ENCODE data around the gene E2F2. TPM values are rescaled to one million over a fixed set of nuclear protein-coding genes. Genes with fewer than 3 reads are reported as not detected.

Gene E2F2
- total and polyA plus RNA-seq, 9 donors = 3.5 to 6.2 (median 5.0) TPM

DNA sequence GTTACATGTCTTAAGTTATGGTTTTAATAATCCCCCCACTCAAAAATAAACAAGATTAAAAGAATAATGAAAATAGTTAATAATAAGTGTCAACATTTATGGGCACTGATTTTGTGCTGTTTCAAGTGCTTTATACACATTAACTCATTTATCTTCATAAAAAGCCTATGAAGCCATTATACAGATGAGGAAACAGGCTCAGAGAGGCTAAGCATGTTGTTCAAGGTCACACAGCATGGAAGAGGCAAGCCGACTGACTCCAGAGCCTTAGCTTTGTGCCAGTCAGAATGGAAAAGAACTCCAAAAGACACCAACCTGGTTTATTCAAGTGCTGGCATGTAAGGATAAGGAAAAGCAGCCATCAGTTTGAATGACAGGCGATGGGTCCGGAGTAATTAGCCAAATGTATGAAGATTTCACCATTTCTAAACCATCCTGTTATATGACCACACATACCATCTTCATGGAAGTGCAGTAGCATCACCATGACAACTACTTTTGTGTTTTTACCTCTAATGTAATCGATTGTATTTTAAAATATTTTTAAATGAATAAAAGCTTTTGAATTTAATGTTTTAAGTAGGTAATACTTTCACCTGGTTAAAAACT lies 42.6 kb upstream of the E2F2 start:
- 100% methylated on average over 1 of the region's 4 CpGs for WGBS (ENCODE audit: insufficient coverage)
- H3K36me3 ChIP-seq (ENCODE audit: control insufficient read depth, insufficient read depth, low read length) = no peaks in the 10 kb centered on the region
- no peak overlapping the region for H3K27ac ChIP-seq (ENCODE audit: low read length)

DNA sequence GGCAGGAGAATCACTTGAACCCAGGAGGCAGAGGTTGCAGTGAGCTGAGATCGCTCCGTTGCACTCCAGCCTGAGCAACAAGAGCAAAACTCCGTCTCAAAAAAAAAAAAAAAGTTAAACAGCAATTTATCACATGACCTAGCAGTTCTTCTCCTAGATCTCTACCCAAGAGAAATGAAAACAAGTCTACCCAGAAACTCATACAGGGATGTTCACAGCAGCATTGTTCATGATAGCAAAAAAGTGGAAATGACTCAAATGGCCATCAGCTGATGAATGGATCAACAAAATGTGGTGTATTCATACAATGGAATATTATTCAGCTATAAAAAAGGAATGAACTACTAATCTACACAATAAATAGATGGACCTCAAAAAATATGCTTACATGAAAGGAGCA lies 40.4 kb upstream of the E2F2 start:
- no CpG with 5 or more reads among the region's 3 CpGs for WGBS (ENCODE audit: insufficient coverage)
- no peak overlapping the region for H3K27ac ChIP-seq (ENCODE audit: low read length)
- DNase-seq = no peak

More for the DNA sequence above, 42.6 kb upstream of the E2F2 start:
- peaks cover 3% of the 10 kb centered on the region for H3K9me3 ChIP-seq (replicated peaks; ENCODE audit: control insufficient read depth, low read depth, low read length)
- H3K4me3 ChIP-seq (ENCODE audit: low read length) = no peak overlapping the region
- peaks cover 52% of the 10 kb centered on the region for H3K4me1 ChIP-seq (ENCODE audit: control insufficient read depth, insufficient read depth, low read length)
- H3K27me3 ChIP-seq (ENCODE audit: control insufficient read depth, insufficient read depth, low read length) = no peaks in the 10 kb centered on the region
- DNase-seq = no peak

DNA sequence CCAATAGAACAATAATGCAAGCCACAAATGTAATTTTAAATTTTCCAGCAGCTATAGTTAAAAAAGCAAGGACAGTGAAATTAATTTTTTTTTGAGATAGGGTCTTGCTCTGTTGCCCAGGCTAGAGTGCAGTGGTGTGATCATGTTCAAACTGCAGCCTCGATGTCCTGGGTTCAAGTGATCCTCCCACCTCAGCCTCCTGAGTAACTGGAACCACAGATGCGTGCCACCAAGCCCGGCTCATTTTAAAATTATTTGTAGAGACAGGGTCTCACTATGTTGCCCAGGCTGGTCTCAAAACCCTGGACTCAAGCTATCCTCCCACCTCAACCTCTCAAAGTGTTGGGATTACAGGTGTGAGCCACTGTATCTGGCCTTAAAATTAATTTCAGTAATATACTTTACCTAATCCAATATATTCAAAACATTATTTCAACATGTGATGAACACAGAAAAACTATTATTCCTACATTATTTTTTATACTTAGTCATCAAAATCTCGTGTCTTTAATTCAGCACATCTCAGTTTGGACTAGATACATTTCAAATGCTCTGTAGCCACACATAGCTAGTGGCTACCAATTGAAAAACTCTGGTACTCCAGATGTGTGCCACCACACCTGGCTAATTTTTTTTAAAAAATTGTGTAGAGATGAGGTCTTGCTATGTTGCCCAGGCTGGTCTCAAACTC lies 39.1 kb upstream of the E2F2 start:
- peaks cover 30% of the 10 kb centered on the region for H3K4me1 ChIP-seq (ENCODE audit: control insufficient read depth, insufficient read depth, low read length)
- no peak for DNase-seq
- no peak overlapping the region for H3K4me3 ChIP-seq (ENCODE audit: low read length)
- no peak overlapping the region for H3K27ac ChIP-seq (ENCODE audit: low read length)
- peaks cover 3% of the 10 kb centered on the region for H3K9me3 ChIP-seq (replicated peaks; ENCODE audit: control insufficient read depth, low read depth, low read length)
- no peaks in the 10 kb centered on the region for H3K27me3 ChIP-seq (ENCODE audit: control insufficient read depth, insufficient read depth, low read length)
- H3K36me3 ChIP-seq (ENCODE audit: control insufficient read depth, insufficient read depth, low read length) = no peaks in the 10 kb centered on the region
- 100% methylated on average over 1 of the region's 4 CpGs for WGBS (ENCODE audit: insufficient coverage)

More for the DNA sequence above, 40.4 kb upstream of the E2F2 start:
- Histone ChIP-seq H3K4me3 (ENCODE audit: low read length) (no peak overlapping the region), H3K36me3 (ENCODE audit: control insufficient read depth, insufficient read depth, low read length) (no peaks in the 10 kb centered on the region), H3K9me3 (replicated peaks; ENCODE audit: control insufficient read depth, low read depth, low read length) (peaks cover 3% of the 10 kb centered on the region), H3K4me1 (ENCODE audit: control insufficient read depth, insufficient read depth, low read length) (peaks cover 42% of the 10 kb centered on the region), H3K27me3 (ENCODE audit: control insufficient read depth, insufficient read depth, low read length) (no peaks in the 10 kb centered on the region)

GRCh38 chr1:23568608-23569383 lies 37.8 kb upstream of the E2F2 start:
- DNase-seq = no peak
- Histone ChIP-seq H3K36me3 (ENCODE audit: control insufficient read depth, insufficient read depth, low read length) (no peaks in the 10 kb centered on the region), H3K27me3 (ENCODE audit: control insufficient read depth, insufficient read depth, low read length) (no peaks in the 10 kb centered on the region), H3K9me3 (replicated peaks; ENCODE audit: control insufficient read depth, low read depth, low read length) (no peaks in the 10 kb centered on the region), H3K27ac (ENCODE audit: low read length) (peak overlapping the region; percentile 88), H3K4me1 (ENCODE audit: control insufficient read depth, insufficient read depth, low read length) (peaks cover 34% of the 10 kb centered on the region), H3K4me3 (ENCODE audit: low read length) (peak overlapping the region; percentile 65)
- WGBS (ENCODE audit: insufficient coverage) = 10% methylated on average over 7 of the region's 16 CpGs

GRCh38 chr1:23567996-23568607 lies 37.1 kb upstream of the E2F2 start:
- no peaks in the 10 kb centered on the region for H3K9me3 ChIP-seq (replicated peaks; ENCODE audit: control insufficient read depth, low read depth, low read length)
- WGBS (ENCODE audit: insufficient coverage) = under 1% methylated on average over 35 of the region's 66 CpGs
- H3K27me3 ChIP-seq (ENCODE audit: control insufficient read depth, insufficient read depth, low read length) = no peaks in the 10 kb centered on the region
- H3K27ac ChIP-seq (ENCODE audit: low read length) = peak overlapping the region; percentile 88
- no peaks in the 10 kb centered on the region for H3K36me3 ChIP-seq (ENCODE audit: control insufficient read depth, insufficient read depth, low read length)
- H3K4me3 ChIP-seq (ENCODE audit: low read length) = peak overlapping the region; percentile 65
- H3K4me1 ChIP-seq (ENCODE audit: control insufficient read depth, insufficient read depth, low read length) = peaks cover 38% of the 10 kb centered on the region
- DNase-seq = peak; percentile 57

GRCh38 chr1:23567629-23567995 lies 36.6 kb upstream of the E2F2 start:
- Histone ChIP-seq H3K27me3 (ENCODE audit: control insufficient read depth, insufficient read depth, low read length) (no peaks in the 10 kb centered on the region), H3K4me1 (ENCODE audit: control insufficient read depth, insufficient read depth, low read length) (peaks cover 37% of the 10 kb centered on the region), H3K36me3 (ENCODE audit: control insufficient read depth, insufficient read depth, low read length) (no peaks in the 10 kb centered on the region), H3K4me3 (ENCODE audit: low read length) (peak overlapping the region; percentile 29), H3K27ac (ENCODE audit: low read length) (peak overlapping the region; percentile 51), H3K9me3 (replicated peaks; ENCODE audit: control insufficient read depth, low read depth, low read length) (no peaks in the 10 kb centered on the region)
- no peak for DNase-seq
- WGBS (ENCODE audit: insufficient coverage) = 76% methylated on average over 10 of the region's 15 CpGs

DNA sequence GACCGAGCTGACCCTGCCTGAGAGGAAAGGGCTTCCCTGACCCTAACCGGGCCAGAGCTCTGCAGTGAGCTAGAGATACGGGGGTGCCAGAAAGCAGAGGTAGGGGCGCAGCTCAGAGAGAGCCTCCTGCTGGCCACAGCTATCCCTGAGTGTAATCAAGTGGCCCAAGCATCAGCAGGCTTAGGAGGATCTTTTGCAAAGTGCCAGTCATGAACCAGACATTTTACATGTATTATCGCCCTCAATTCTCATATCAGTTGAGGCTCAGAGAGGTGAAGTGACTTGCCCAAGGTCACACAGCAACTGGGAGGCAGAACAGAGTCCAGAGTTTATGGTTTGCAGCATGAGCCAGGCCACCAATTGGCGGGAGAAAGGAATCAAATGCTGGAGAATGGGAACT lies 35.3 kb upstream of the E2F2 start:
- no peak for DNase-seq
- peaks cover 44% of the 10 kb centered on the region for H3K4me1 ChIP-seq (ENCODE audit: control insufficient read depth, insufficient read depth, low read length)
- no peaks in the 10 kb centered on the region for H3K9me3 ChIP-seq (replicated peaks; ENCODE audit: control insufficient read depth, low read depth, low read length)
- 89% methylated on average over 5 of the region's 6 CpGs for WGBS (ENCODE audit: insufficient coverage)
- no peak overlapping the region for H3K4me3 ChIP-seq (ENCODE audit: low read length)
- no peaks in the 10 kb centered on the region for H3K27me3 ChIP-seq (ENCODE audit: control insufficient read depth, insufficient read depth, low read length)
- peak overlapping the region; percentile 42 for H3K27ac ChIP-seq (ENCODE audit: low read length)
- H3K36me3 ChIP-seq (ENCODE audit: control insufficient read depth, insufficient read depth, low read length) = no peaks in the 10 kb centered on the region

DNA sequence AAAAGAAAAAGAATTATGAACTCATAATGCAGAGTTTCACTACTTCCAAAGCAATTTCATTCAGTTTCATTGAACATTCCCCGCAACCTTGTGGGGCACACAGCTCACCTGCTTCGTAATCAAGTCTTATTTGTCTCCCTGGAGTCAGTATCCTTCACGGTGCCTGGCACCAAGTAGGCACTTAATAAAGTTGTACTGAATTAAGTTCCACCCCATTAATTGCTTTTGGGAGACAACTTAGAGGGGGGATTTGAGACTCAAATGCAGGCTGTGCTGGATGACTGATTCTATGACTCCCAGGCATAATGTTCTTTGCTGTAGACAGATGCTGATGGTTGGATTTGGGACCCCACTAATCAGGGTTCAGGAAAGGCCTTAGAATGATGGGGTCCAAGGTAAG lies 34.7 kb upstream of the E2F2 start:
- 100% methylated on average over 1 of the region's 3 CpGs for WGBS (ENCODE audit: insufficient coverage)
- no peak for DNase-seq
- Histone ChIP-seq H3K4me1 (ENCODE audit: control insufficient read depth, insufficient read depth, low read length) (peaks cover 49% of the 10 kb centered on the region), H3K27me3 (ENCODE audit: control insufficient read depth, insufficient read depth, low read length) (no peaks in the 10 kb centered on the region), H3K4me3 (ENCODE audit: low read length) (no peak overlapping the region), H3K27ac (ENCODE audit: low read length) (peak overlapping the region; percentile 42), H3K36me3 (ENCODE audit: control insufficient read depth, insufficient read depth, low read length) (no peaks in the 10 kb centered on the region), H3K9me3 (replicated peaks; ENCODE audit: control insufficient read depth, low read depth, low read length) (no peaks in the 10 kb centered on the region)

DNA sequence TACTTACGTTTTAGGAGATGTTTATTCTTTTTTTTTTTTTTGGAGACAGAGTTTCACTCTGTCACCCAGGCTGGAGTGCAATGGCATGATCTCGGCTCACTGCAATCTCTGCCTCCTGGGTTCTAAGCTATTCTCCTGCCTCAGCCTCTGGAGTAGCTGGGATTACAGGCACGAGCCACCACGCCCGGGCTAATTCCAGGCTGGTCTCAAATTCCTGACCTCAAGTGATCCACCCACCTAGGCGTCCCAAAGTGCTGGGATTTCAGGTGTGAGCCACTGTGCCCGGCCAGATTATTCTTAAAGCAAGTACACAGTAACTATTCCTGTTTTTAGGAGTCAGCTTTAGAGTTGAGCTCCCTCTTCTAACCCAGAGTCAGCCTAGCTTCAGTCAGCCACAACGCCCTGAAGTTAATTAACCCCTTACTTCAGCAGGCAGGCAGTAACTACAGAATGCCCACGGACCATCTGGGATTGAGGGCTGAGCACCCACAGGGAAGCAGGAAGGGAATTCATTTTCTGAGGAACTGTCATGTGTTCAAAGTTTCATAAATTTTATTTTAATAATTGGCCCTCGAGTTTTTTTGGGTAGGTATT lies 33.6 kb upstream of the E2F2 start:
- Histone ChIP-seq H3K4me3 (ENCODE audit: low read length) (no peak overlapping the region), H3K27me3 (ENCODE audit: control insufficient read depth, insufficient read depth, low read length) (no peaks in the 10 kb centered on the region), H3K36me3 (ENCODE audit: control insufficient read depth, insufficient read depth, low read length) (no peaks in the 10 kb centered on the region), H3K9me3 (replicated peaks; ENCODE audit: control insufficient read depth, low read depth, low read length) (no peaks in the 10 kb centered on the region), H3K4me1 (ENCODE audit: control insufficient read depth, insufficient read depth, low read length) (peaks cover 60% of the 10 kb centered on the region), H3K27ac (ENCODE audit: low read length) (peak overlapping the region; percentile 40)
- WGBS (ENCODE audit: insufficient coverage) = 20% methylated on average over 5 of the region's 10 CpGs
- no peak for DNase-seq

Measured in muscle of leg (tissue), 11 donors.